ENCODE measurements around the gene ACSBG1. TPM values are rescaled to one million over a fixed set of nuclear protein-coding genes. Genes with fewer than 3 reads are reported as not detected.
A peak's percentile ranks its signal among the peaks of the same experiment; 100 is the strongest.

ACSBG1 gene
- total RNA-seq, 4 donors from 2014 or later = 1.5 TPM; not detected in 3

- DNase-seq = no peak
- in situ Hi-C loops (cut with MboI; ENCODE audit: low pct_ligation_motif_present in 1 of 4, low pct_unique_long_range_greater_than_20kb in 1 of 4, low sequenced_read_pairs in 3 of 4) = no loop called here
- H3K36me3 ChIP-seq = peaks cover 0 to 56% (median 25%) of the 10 kb centered on the region in 4 donors
These were observed 63.3 kb downstream of the ACSBG1 start for GRCh38 chr15:78170848-78171773.

GRCh38 chr15:78168608-78169007 lies 65.8 kb downstream of the ACSBG1 start:
- peaks cover 0 to 78% (median 38%) of the 10 kb centered on the region in 4 donors for H3K36me3 ChIP-seq

More at GRCh38 chr15:78170848-78171773, 63.3 kb downstream of the ACSBG1 start:
- TF ChIP-seq POLR2AphosphoS5 (IDR thresholded peaks at IDR 0.05) (no peak), EP300 (IDR thresholded peaks at IDR 0.05; ENCODE audit: low read depth) (no peak), POLR2A (IDR thresholded peaks at IDR 0.05) (no peak), CTCF (IDR thresholded peaks at IDR 0.05) (no peak)
- Histone ChIP-seq H3K9me3 (no peaks in the 10 kb centered on the region), H3K4me3 (no peak overlapping the region), H3K4me1 (no peaks in the 10 kb centered on the region), H3K27me3 (no peaks in the 10 kb centered on the region), H3K27ac (peak overlapping the region in 1 of 4 donors; percentile 24)
- WGBS, 2 donors (ENCODE audit: low coverage in 1 of 2) = 84 to 88% methylated on average over 14 to 17 of the region's 17 CpGs
- intact Hi-C loops (cut with DNase I; ENCODE audit: low total_unique reads) = no loop called here

GRCh38 chr15:78167227-78167888 lies 67.0 kb downstream of the ACSBG1 start:
- in situ Hi-C loops (cut with MboI; ENCODE audit: low pct_ligation_motif_present in 1 of 4, low pct_unique_long_range_greater_than_20kb in 1 of 4, low sequenced_read_pairs in 3 of 4) = no loop called here

More at GRCh38 chr15:78168608-78169007, 65.8 kb downstream of the ACSBG1 start:
- in situ Hi-C loops (cut with MboI; ENCODE audit: low pct_ligation_motif_present in 1 of 4, low pct_unique_long_range_greater_than_20kb in 1 of 4, low sequenced_read_pairs in 3 of 4) = no loop called here
- DNase-seq = no peak
- Histone ChIP-seq H3K4me3 (no peak overlapping the region), H3K27ac (no peak overlapping the region), H3K4me1 (no peaks in the 10 kb centered on the region), H3K27me3 (no peaks in the 10 kb centered on the region), H3K9me3 (no peaks in the 10 kb centered on the region)
- TF ChIP-seq EP300 (IDR thresholded peaks at IDR 0.05; ENCODE audit: low read depth) = no peak
- no peak for TF ChIP-seq POLR2AphosphoS5 (IDR thresholded peaks at IDR 0.05)
- no peak for TF ChIP-seq CTCF (IDR thresholded peaks at IDR 0.05)
- no peak for TF ChIP-seq POLR2A (IDR thresholded peaks at IDR 0.05)
- 83 to 86% methylated on average over 5 of the region's 5 CpGs for WGBS, 2 donors (ENCODE audit: low coverage in 1 of 2)
- intact Hi-C loops (cut with DNase I; ENCODE audit: low total_unique reads) = no loop called here

More at GRCh38 chr15:78167227-78167888, 67.0 kb downstream of the ACSBG1 start:
- Histone ChIP-seq H3K27me3 (no peaks in the 10 kb centered on the region), H3K36me3 (peaks cover 0 to 89% (median 43%) of the 10 kb centered on the region in 4 donors), H3K27ac (no peak overlapping the region), H3K4me1 (no peaks in the 10 kb centered on the region), H3K4me3 (no peak overlapping the region), H3K9me3 (no peaks in the 10 kb centered on the region)
- no peak for DNase-seq
- WGBS, 2 donors (ENCODE audit: low coverage in 1 of 2) = 60 to 74% methylated on average over 7 to 10 of the region's 10 CpGs
- TF ChIP-seq POLR2A (IDR thresholded peaks at IDR 0.05) (no peak), EP300 (IDR thresholded peaks at IDR 0.05; ENCODE audit: low read depth) (no peak), POLR2AphosphoS5 (IDR thresholded peaks at IDR 0.05) (no peak), CTCF (IDR thresholded peaks at IDR 0.05) (no peak)
- intact Hi-C loops (cut with DNase I; ENCODE audit: low total_unique reads) = no loop called here

All from transverse colon (tissue), 4 donors.